ENCODE measurements around the gene NUP188.
A peak's percentile ranks its signal among the peaks of the same experiment; 100 is the strongest.

The NUP188 gene, protein sequence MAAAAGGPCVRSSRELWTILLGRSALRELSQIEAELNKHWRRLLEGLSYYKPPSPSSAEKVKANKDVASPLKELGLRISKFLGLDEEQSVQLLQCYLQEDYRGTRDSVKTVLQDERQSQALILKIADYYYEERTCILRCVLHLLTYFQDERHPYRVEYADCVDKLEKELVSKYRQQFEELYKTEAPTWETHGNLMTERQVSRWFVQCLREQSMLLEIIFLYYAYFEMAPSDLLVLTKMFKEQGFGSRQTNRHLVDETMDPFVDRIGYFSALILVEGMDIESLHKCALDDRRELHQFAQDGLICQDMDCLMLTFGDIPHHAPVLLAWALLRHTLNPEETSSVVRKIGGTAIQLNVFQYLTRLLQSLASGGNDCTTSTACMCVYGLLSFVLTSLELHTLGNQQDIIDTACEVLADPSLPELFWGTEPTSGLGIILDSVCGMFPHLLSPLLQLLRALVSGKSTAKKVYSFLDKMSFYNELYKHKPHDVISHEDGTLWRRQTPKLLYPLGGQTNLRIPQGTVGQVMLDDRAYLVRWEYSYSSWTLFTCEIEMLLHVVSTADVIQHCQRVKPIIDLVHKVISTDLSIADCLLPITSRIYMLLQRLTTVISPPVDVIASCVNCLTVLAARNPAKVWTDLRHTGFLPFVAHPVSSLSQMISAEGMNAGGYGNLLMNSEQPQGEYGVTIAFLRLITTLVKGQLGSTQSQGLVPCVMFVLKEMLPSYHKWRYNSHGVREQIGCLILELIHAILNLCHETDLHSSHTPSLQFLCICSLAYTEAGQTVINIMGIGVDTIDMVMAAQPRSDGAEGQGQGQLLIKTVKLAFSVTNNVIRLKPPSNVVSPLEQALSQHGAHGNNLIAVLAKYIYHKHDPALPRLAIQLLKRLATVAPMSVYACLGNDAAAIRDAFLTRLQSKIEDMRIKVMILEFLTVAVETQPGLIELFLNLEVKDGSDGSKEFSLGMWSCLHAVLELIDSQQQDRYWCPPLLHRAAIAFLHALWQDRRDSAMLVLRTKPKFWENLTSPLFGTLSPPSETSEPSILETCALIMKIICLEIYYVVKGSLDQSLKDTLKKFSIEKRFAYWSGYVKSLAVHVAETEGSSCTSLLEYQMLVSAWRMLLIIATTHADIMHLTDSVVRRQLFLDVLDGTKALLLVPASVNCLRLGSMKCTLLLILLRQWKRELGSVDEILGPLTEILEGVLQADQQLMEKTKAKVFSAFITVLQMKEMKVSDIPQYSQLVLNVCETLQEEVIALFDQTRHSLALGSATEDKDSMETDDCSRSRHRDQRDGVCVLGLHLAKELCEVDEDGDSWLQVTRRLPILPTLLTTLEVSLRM (N-terminal part only)

DNA sequence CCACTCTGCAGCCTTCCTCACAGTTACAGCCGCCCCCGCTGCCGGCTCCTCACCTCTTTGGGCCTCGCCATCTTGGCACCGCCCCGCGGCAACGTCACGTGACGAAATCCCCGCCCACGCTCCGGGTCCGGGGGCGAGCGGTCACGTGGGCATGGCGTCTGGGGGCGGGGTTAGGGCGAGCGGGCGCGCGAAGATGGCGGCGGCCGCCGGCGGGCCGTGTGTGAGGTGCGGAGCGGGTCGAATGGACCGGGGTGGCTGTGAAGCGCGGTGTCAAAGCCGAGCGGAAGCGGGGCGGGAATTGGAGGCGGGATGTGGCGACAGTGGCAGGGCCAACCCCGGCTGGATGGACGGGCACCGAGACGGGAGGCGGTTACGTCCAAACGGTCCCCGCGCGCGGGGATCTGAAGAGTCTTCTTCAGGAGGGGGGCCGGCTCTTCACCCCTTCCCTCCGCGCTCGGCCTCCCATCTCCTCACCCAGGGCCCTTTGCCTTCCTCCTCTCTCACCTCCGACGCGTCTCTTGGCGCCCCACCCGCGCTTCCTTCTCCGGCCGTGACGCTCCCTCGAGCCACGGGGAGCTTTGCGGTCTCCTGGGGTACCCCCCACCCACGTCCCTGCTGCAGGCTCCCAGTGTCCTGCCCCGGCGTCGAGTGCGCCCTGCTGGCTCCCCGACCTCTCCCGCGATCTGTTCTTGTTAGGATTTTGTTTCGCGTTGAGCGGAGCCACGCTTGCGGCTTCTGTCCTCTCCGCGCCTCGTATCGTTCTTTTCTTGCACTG, at the start of gene NUP188, which contains the start of gene DOLK:
Gene NUP188 (plus strand): TSS at position 173 of the 775 bp plus-strand sequence. CDS start 21 bp downstream, at position 194.
Gene DOLK (minus strand): TSS at position 77 of the 775 bp plus-strand sequence. CDS start 300 bp downstream, outside the sequence.
- peak; percentile 99 for DNase-seq

DNA sequence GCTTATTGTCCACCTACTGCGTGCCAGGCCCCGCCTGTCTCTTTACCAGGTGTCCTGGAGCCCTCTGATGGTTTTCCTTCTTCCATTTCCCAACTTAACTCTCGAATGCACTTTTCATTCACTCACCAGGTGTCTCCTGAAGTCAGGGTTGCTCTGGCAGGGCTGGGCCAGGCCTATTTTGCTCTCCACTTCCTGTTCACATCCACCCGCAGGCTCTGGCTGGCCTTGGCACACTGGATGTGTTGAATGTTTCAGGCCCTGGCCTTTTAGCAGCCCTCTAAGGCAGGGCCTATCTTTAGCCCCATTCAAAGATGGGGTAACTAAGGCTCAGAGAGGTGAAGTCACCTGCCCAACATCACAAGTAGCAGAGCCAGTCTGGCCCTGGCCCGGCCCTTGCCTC, 49.1 kb upstream of the NUP188 start:
- no peak for DNase-seq

DNA sequence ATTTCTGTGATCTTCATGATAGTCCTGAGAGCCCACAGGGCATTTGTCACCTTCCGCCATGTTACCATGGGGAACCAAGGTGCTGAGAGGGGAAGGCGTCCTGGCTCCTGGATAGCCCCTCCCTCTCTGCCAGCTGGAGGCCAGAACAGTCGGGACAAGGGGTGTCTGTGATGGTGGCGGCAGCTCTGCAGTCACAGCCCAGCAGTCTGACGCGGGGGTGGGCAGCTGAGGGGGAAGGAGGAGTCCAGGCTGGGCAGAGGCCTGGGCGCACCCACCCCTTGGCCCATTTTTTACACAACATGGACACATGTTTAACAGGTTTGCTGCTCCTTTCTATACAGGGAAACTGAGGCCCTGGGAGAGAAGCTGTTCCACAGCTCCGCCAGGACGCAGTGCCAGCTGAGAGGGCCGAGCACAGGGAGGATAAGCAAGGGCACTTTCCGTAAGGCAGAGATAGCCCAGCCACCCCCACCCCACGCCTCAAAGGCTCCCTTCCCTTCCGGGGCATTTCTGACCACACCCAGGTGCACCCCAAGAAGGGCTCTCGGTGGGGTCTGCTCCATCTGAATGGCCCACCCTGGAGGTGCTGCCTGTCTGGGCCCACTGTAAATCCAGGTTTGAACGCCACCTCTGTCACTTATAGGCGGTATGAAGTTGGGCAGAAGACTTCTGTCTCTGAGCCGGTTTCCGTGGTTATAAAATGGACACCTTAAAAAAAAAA, 48.5 kb upstream of the NUP188 start:
- no peak for DNase-seq

DNA sequence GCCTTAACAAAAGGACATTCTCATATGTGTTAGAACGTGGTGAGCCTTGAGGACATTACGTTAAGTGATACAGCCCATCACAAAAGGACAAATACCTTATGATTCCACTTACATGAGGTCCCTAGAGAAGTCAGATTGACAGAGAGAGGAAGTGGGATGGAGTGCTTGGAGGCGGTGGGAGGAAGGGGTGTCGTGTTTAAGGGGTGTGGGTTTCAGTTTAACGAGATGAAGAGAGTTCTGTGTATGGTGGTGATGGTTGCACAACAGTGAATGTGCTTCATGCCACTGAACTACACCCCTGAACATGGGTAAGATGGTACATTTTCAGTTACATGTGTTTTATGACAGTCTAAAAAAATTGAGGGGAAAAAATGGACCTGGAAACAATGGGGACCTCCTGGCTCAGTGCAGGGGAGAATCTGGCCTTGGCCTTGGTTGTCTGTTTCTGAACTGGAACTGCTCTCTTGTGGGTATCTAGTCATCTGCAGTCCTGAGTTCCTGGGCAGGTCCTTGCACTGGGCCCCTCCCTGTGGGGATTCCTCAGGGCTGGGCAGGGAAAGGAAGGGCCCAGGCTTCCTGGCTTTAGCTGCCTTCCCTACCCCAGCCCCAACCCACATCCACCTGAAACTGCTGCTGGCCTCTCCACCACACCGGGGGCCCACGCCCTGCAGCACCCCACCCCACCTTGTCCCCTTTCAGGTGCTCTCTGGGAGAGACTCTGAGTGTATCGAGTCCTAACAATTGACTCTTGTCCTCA, 47.8 kb upstream of the NUP188 start:
- peak; percentile 37 for DNase-seq

DNA sequence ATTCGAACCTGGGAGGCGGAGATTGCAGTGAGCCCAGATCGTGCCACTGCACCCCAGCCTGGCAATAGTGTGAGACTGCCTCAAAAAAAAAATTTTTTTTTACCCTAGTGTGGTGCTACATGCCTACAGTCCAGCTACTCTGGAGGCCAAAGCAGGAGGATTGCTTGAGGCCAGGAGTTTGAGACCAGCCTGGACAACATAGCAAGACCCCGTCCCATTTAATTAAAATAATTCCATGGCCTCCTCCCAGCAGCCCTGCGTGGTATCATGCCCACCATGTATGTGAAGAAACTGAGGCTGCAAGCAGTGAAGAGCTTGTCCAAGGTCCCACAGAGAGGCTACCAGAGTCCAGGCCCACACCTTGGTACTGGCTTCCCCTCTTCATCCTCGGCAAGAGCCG, 46.1 kb upstream of the NUP188 start:
- DNase-seq = no peak

DNA sequence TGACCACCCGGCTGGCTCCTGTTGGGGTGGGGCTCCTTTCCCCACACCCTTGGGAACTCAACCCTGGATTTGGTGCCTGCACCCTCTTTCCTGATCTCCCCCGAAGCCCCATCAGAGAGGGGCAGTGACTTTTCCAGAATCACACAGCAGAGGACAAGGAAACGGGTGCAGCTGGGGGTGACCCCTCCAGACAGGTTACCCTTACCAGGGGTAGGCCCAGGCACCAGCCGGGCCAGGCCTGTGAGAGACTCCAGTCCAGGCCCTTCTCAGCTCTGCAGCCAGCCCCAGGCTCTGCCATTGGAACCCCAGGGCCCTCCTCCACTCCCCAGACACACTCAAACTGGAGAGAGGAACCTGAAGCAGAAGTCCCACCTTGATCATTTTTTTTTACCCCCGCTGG, 45.7 kb upstream of the NUP188 start:
- no peak for DNase-seq

DNA sequence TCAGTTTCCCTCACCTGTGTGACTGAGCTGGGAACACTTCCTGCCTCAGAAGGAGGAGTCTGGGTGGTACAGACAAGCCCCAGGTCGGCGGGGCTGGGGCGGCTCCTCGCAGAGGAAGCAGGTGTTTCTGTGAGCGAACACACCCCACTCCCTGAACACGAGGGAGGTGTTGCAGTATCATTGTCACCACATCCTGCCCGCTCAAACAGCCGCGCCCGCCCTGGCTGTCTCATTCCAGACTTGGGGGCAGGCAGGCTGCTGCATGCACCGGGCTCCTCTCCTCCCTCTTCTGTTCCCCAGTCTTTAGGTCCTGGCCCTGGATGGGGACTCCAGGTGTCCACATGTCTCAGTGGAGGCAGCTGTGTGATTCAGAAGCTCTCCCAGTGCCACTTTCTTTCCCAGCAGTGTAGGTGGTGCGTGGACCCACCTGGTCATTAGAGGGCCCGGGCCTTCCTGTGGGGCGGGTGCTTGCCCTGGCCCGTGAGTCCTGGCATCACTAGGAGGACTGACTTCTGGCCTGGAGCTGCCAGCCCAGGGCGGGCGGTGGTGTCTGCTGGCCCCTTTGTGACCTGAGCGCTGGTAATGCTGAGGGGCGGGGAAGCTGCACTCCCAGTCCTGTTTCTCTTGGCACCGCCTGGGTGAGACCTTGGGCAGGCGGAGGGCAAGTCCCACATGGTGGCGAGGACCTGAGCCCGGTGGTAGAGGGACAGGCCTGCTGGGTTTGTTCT, 45.0 kb upstream of the NUP188 start:
- DNase-seq = peak; percentile 91

DNA sequence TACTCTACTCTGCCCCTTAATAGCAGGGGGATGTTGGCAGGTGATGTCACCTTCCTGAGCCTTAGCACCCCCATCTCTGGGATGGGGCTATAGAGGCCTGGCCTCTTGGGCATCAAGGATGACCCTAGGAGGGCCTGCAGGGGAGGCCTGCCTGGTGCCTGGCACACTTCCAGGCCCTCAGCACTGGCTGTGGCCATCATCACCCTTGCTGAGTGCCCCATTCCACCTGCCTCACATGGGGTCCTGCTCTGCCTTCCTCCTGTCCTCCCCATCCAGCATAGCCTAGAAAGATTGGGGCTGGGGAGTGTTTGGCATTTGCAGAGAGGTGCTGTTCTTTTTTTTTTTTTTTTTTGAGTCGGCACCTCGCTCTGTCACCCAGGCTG, 44.4 kb upstream of the NUP188 start:
- no peak for DNase-seq

DNA sequence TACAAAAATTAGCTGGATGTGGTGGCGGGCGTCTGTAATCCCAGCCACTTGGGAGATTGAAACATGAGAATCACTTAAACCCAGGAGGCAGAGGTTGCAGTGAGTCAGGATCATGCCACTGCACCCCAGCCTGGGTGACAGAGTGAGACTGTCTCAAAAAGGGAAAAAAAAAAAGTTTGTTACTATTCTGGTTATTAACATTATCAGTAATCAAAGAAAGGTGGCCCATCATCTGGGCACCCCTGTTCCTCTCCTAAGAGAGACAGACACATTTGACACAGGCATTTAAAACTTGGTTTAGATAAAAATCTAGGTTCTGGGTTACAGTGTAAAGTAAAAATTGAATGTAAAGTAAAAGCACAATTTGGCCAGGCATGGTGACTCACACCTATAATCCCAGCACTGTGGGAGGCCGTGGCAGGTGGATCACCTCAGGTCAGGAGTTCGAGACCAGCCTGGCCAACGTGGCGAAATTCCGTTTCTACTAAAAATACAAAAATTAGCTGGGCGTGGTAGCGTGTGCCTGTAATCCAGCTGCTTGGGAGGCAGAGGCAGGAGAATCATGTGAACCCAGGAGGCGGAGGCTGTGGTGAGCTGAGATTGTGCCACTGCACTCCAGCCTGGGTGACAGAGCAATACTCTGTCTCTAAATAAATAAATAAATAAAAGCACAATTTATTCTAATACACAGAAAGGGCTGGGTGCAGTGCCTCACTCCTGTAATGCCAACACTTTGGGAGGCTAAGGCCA, 43.5 kb upstream of the NUP188 start:
- DNase-seq = peak; percentile 35

DNA sequence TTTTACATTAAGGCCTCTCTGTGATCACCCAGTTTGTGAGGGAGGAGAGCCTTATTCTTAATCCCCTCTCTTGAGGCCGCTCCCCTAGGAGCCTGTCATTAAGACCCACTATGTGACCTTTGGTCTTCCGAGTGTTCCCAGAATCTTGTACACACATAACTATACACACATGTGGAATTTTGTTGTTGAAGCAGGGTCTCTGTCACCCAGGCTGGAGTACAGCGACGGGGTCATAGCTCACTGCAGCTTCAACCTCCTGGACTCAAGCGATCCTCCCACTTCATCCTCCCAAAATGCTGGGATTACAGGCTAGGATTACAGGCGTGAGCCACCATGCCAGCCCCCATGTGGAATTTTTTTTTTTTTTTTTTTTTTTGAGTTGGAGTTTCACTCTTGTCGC, 41.5 kb upstream of the NUP188 start:
- DNase-seq = no peak

DNA sequence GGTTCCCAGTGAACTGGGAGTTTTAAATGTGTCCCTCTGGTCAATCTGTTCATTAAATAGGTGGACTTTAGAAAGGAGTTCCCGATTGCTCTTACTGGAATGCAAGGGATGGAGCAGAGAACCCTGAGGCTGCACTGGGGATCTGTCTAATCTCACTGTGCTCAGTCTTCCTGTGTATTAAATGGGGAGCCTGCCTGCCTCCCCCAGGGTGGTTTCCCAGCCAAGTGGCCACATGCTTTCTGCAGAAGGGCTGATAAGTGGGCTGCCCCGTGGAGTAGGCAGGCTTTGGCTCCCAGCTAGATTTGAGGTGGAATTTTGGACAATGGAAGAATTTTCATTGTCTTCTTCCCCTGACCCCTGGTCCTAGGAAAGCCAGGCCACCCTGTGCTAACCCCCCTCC, 40.8 kb upstream of the NUP188 start:
- no peak for DNase-seq

DNA sequence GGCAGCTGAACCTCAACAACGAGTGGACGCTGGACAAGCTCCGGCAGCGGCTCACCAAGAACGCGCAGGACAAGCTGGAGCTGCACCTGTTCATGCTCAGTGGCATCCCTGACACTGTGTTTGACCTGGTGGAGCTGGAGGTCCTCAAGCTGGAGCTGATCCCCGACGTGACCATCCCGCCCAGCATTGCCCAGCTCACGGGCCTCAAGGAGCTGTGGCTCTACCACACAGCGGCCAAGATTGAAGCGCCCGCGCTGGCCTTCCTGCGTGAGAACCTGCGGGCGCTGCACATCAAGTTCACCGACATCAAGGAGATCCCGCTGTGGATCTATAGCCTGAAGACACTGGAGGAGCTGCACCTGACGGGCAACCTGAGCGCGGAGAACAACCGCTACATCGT, 39.1 kb upstream of the NUP188 start:
- DNase-seq = no peak

DNA sequence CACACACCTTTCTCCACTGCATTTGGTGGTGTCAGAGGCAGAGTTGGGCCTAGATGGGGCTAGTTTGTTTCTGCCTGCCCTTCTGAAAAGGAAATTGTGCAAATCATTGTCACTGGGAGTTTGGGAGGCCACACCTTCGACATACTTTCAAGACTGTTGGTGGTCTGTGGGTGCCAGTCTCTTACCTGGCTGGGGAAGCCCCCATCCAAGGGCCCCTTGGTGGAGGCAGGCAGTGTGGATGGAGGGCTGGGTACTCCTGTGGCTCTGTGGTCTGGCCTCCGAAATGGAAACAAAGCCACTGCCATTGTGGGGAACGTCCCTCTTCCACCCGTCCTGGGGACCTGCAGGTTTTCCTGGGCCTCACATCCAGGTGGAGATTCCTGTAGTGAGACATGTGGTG, 37.6 kb upstream of the NUP188 start:
- no peak for DNase-seq

DNA sequence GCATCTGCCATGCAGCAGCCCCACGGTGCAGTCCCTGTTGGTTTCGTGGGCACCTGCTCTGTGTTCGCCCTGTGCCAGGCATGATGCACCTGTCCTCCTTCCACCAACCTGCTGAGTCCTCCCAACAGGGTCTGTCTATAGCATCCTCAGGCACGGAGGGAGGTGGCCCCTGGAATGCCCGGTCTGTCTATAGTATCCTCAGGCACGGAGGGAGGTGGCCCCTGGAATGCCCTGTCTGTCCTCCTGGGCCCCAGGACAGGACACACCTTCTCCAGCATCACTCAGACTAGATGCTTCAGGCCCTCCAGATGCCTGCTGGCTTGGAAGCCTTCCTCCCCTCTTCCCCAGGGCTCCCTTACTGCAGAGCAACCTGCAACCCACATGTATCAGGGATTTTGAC, 36.6 kb upstream of the NUP188 start:
- DNase-seq = no peak

DNA sequence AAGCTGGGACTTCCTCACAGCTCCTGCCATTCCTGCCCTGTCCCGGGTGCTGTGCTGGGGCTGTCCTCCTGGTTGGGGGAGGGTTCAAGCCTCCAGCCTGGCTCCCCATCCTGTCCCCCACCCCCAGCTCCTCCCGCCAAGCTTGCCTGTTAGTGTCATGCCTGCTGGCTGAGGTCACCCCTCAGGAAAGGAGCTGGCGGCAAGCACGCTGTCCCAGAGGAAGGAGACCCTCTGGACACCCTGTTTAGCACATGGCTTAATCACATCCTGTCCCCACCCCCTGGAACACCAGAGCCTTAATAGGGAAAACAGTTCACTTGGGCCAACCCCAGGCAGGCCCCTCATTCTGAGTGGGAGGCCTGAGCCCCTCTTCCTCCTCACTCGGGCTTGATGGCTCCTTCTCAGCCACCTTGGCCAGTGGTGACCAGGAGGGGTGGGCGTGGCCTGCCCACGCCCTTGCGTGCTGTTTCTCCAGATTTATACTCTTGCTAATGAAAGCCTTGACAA, 35.9 kb upstream of the NUP188 start:
- no peak for DNase-seq

DNA sequence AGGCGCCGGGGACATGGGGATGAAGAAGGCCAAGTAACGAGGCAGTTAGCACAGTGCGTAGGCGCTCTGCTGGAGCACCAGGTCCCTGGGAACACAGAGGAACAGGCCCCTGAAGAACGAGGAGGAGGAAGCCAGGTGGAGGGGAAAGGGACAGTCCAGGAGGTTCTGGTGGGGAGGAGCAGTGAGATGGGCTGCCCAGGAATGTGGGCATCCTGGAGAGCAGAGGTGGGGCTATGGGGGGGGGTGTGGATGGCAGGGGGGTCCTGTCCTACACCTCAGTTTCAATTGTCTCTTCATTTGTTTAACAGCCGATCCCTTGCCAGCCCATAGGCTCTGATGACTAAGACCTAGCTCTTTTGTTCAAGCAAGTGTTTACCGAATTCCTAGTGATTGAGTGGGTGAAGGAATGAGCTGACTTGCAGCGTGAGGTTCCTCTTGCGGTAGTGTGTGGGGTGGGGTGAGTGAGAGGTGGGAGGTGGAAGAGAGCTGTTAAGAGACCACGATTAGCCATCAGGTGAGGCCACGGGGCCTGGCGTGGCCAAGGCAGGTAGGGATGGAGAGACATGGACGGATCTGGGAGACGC, 35.1 kb upstream of the NUP188 start:
- peak; percentile 24 for DNase-seq

DNA sequence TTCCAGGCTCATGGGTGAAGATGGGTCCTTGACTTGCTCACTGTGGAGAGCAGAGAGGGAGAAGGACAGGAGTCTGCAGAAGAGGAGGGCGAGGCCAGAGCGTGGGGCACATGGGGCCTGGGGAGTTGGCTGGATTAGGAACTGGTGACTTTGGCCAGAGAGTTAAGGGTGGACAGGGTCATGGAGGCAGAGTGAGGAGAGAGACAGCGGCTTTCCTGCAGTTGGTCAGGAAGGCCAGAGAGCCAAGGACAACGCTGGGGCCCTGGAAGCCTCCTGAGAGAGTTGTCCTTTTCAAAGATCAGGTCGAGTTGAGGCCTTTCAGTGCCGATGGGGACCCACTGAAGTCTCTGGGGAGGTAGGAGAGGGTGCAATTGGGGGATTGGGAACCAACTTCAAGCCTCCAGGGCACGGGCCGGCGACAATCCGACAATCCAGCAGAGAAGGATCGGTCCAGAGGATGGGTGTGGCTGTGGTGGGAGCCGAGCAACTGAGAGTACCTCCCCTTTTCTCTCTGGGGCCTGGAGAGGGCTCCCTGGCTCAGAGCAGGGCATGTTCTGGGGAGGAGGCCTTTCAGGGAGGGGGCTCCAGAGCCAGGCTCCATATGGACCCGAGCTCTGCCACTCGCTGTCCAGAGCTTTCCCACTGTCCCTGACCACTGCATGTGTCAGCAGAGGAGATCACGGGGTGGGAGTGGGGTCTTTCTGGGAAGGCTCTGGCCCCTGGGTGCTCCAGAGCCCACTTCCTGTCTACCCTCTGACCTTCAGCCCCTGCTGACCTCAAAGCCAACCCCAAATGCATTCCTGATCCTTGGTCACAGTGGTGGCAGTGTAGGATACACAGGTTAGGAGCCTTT, 34.2 kb upstream of the NUP188 start:
- DNase-seq = no peak
